Fibroblast of the aortic adventitia (primary cell): ENCODE data around the gene AMFR. TPM values are rescaled to one million over a fixed set of nuclear protein-coding genes. Genes with fewer than 3 reads are reported as not detected.

Source experiments
- DNase-seq: peaks from one replicate; pipeline ENCODE4 v3.0.0-alpha.2; 2010; ENCODE audit warnings: low read depth
- H3K4me3 ChIP-seq: 2 replicates; pipeline ENCODE4 v1.5.1; 2011; ENCODE audit warnings: low read depth, mild to moderate bottlenecking, control low read depth, low read length, moderate library complexity
- CTCF ChIP-seq: IDR thresholded peaks from 2 replicates; pipeline ENCODE4 v1.5.1; 2011; ENCODE audit warnings: mild to moderate bottlenecking, low read length, control low read depth, inconsistent platforms; ENCODE audit not compliant: insufficient read depth
- total RNA-seq: library from RNA; depleted of rRNA; stranded (reverse); fragments of >200 nt; gene quantifications from 2 replicates; pipeline ENCODE4 v1.2.3, GENCODE V29; 2012; ENCODE audit warnings: low replicate concordance

AMFR gene
- total RNA-seq, 1 donor, result 133 TPM

GRCh38 chr16:56346131-56346890 lies 79.0 kb downstream of the AMFR start:
- no peak for DNase-seq
- no peak for TF ChIP-seq CTCF
- no peak overlapping the region for H3K4me3 ChIP-seq

- DNase-seq, result no peak
- TF ChIP-seq CTCF, result no peak
- no peak overlapping the region for H3K4me3 ChIP-seq
Measured at GRCh38 chr16:56345406-56346050, 79.8 kb downstream of the AMFR start.

- no peak overlapping the region for H3K4me3 ChIP-seq
- TF ChIP-seq CTCF, result no peak
- DNase-seq, result no peak
Measured at GRCh38 chr16:56344518-56345405, 80.6 kb downstream of the AMFR start.

- DNase-seq, result no peak
- TF ChIP-seq CTCF, result no peak
- no peak overlapping the region for H3K4me3 ChIP-seq
Measured at GRCh38 chr16:56343661-56344517, 81.5 kb downstream of the AMFR start.

GRCh38 chr16:56341656-56342399 lies 83.5 kb downstream of the AMFR start:
- TF ChIP-seq CTCF, result no peak
- no peak for DNase-seq
- no peak overlapping the region for H3K4me3 ChIP-seq
